Right lobe of liver (tissue), 6 donors: ENCODE measurements around the gene CDH4. TPM values are rescaled to one million over a fixed set of nuclear protein-coding genes. Genes with fewer than 3 reads are reported as not detected.

Experiments
- ATAC-seq, 4 donors: fragments of 200-7000 bp; cut with Tn5 transposase; one replicate each; pipeline ENCODE4 v1.9.1; 2020; ENCODE audit warnings: mild to moderate bottlenecking in 4 of 4, moderate library complexity in 4 of 4
- DNase-seq, 3 donors: peaks; one replicate each; pipeline ENCODE4 v3.0.0-alpha.2; 2020
- H3K27ac ChIP-seq, 3 donors: fragments of 200-600 bp; one replicate each; pipeline ENCODE4 v1.8.0; 2022
- H3K27me3 ChIP-seq, 2 donors: fragments of 200-600 bp; one replicate each; pipeline ENCODE4 v1.8.0; 2022
- H3K36me3 ChIP-seq, 4 donors: fragments of 200-600 bp; sonication (generic) in 1 of 4; one replicate each; pipeline versions ENCODE4 v1.5.1 to v1.8.0; 2017 to 2022; ENCODE audit warnings: control low read depth in 1 of 4
- H3K4me1 ChIP-seq, 4 donors: fragments of 200-600 bp; sonication (generic) in 1 of 4; one replicate each; pipeline versions ENCODE4 v1.5.1 to v1.8.0; 2017 to 2022; ENCODE audit warnings: control low read depth in 1 of 4
- H3K4me3 ChIP-seq, 3 donors: fragments of 200-600 bp; one replicate each; pipeline ENCODE4 v1.8.0; 2022
- H3K9me3 ChIP-seq, 4 donors: fragments of 200-600 bp; sonication (generic) in 1 of 4; one replicate each; pipeline versions ENCODE4 v1.5.1 to v1.8.0; 2017 to 2022; ENCODE audit warnings: control low read depth in 1 of 4
- POLR2A ChIP-seq: fragments of 450-650 bp; IDR thresholded peaks from one replicate; pipeline ENCODE4 v1.6.1; 2017; ENCODE audit warnings: antibody characterized with exemption, mild to moderate bottlenecking
- WGBS: methylation state at CpG from one replicate; pipeline ENCODE4 v1.1.6; 2018; ENCODE audit warnings: low coverage, low lambda C conversion rate; ENCODE audit not compliant: insufficient coverage; ENCODE audit errors: missing lambda C conversion rate; 5-methylcytosine and 5-hydroxymethylcytosine counted together
- intact Hi-C, 2 donors: fragments of 100-400 bp; cut with DNase I; formaldehyde crosslinking; loops; one replicate each; pipeline versions ENCODE4 v1.11.2 to v1.14.1; 2022
- total RNA-seq, 6 experiments: library from RNA; depleted of rRNA in 2 of 6; stranded (reverse); fragments of >200 nt in 2 of 6; fragmentation: NEBNext Ultra II Directional in 3 of 6; extraction: Animal tissue kit (Norgen Biotek cat#: 25700) in 3 of 6; gene quantifications; one replicate each; pipeline versions ENCODE4 v1.1.0 to v1.2.4, GENCODE V29; 2016 to 2023
- TF ChIP-seq, protein P1 (sequence below), 4 donors: fragments of 200-600 bp in 3 of 4; fragments of 450-650 bp in 1 of 4; IDR thresholded peaks; one replicate each; pipeline versions ENCODE4 v1.5.1 to v1.8.0; 2016 to 2022; ENCODE audit warnings: antibody characterized with exemption in 4 of 4, mild to moderate bottlenecking in 2 of 4
- donor health status: DM: no; HTN: yes; CAD: no.
- donor health status: DM: no; HTN: no; CAD: no.
- donor health status: DM: no; HTN: no; CAD: no.
- donor health status: DM: no; HTN: yes; CAD: no.
- donor health status: DM: no; HTN: yes; CAD: no.

The CDH4 gene
- total RNA-seq, 6 experiments from 2014 or later = 0.02 to 0.14 (median 0.09) TPM; not detected in 3

DNA sequence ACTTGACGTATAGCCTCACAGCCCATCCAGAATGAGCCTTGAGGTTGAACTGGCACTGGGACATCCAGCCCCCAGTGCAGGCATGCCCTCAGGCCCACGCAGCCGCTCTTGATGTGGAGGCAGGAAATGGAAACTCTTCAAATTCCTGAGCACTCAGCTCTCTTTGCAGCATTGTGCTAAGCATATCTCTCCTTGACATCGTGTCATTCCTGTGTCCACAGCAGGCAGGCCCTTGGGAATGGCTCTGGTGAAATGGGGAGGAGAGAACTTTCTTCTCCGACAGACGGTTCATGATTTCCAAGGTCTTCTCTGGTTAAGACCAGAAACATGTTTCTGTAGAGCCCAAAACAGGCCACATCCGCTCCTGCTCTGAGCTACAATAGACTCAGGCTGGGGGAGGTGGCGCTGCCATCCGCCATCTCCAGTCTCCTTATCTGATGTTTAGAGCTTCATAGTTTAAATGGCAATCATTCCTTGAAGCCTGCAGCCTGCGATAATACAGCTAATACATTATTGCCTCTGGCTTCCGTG lies 248.8 kb downstream of the CDH4 start:
- DNase-seq = no peak
- H3K9me3 ChIP-seq = no peaks in the 10 kb centered on the region
- no peak overlapping the region for H3K4me3 ChIP-seq
- TF ChIP-seq, protein P1, sequence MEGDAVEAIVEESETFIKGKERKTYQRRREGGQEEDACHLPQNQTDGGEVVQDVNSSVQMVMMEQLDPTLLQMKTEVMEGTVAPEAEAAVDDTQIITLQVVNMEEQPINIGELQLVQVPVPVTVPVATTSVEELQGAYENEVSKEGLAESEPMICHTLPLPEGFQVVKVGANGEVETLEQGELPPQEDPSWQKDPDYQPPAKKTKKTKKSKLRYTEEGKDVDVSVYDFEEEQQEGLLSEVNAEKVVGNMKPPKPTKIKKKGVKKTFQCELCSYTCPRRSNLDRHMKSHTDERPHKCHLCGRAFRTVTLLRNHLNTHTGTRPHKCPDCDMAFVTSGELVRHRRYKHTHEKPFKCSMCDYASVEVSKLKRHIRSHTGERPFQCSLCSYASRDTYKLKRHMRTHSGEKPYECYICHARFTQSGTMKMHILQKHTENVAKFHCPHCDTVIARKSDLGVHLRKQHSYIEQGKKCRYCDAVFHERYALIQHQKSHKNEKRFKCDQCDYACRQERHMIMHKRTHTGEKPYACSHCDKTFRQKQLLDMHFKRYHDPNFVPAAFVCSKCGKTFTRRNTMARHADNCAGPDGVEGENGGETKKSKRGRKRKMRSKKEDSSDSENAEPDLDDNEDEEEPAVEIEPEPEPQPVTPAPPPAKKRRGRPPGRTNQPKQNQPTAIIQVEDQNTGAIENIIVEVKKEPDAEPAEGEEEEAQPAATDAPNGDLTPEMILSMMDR (IDR thresholded peaks at IDR 0.05) = no peak
- no peak for TF ChIP-seq POLR2A
- intact Hi-C loops = no loop called here
- H3K27me3 ChIP-seq = no peaks in the 10 kb centered on the region
- no peaks in the 10 kb centered on the region for H3K4me1 ChIP-seq
- WGBS = 31% methylated on average over 10 of the region's 11 CpGs
- no peaks in the 10 kb centered on the region for H3K36me3 ChIP-seq
- ATAC-seq = no peak
- no peak overlapping the region for H3K27ac ChIP-seq

- WGBS = 77% methylated on average over 4 of the region's 4 CpGs
- Histone ChIP-seq H3K27me3 (no peaks in the 10 kb centered on the region), H3K9me3 (no peaks in the 10 kb centered on the region), H3K27ac (no peak overlapping the region), H3K4me1 (no peaks in the 10 kb centered on the region), H3K4me3 (no peak overlapping the region), H3K36me3 (no peaks in the 10 kb centered on the region)
- TF ChIP-seq, protein P1 (IDR thresholded peaks at IDR 0.05) = no peak
- no peak for TF ChIP-seq POLR2A
- DNase-seq (no peak), ATAC-seq (no peak)
- intact Hi-C loops = no loop called here
Measured at GRCh38 chr20:61502433-61502832, 250.4 kb downstream of the CDH4 start.

DNA sequence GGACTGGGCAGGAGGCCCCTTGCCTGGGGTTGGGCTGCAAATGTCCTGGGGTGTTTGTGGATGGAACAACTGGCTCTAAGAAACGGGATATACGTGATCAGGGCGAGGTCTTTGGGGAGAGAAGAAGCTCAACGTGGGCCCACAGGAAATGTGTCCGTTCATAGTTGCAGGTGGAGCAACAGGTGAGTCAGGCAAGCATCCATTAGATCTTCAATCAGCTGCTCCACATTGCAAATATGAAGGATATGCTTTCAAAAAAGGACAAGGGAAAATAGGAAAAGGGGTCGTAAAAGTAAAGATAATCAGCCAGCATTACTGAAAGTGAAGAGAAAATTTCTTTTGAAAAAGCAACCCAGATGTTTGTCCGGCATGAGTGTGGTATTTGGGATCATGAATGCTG lies 251.0 kb downstream of the CDH4 start:
- no peak for TF ChIP-seq POLR2A
- TF ChIP-seq, protein P1 (IDR thresholded peaks at IDR 0.05) = no peak

DNA sequence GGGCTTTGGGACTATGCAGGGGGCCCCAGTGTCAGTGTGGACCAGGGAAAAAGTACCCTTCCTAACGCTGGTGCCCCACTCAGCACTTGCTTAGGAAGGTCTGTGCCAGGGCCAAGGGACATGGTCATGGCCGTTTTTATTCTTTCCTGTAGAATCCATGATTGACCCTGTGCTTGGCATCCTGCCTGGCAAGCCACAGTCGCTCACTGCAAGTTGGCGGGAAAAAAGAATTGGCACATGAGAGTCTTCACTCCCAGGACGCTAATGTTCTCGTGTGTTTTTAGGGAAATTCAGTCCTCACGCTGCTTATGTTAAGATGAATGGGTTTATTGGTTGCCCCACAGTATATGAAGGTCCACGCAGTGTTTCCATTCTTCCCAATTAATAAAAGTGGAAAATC lies 253.4 kb downstream of the CDH4 start:
- ATAC-seq (no peak), DNase-seq (no peak)
- Histone ChIP-seq H3K27ac (no peak overlapping the region), H3K4me1 (no peaks in the 10 kb centered on the region), H3K9me3 (no peaks in the 10 kb centered on the region), H3K27me3 (no peaks in the 10 kb centered on the region), H3K4me3 (no peak overlapping the region), H3K36me3 (no peaks in the 10 kb centered on the region)
- TF ChIP-seq POLR2A = no peak
- TF ChIP-seq, protein P1 (IDR thresholded peaks at IDR 0.05) = no peak
- WGBS = 60% methylated on average over 8 of the region's 8 CpGs
- intact Hi-C loops = no loop called here

More for the DNA sequence above, 251.0 kb downstream of the CDH4 start:
- Histone ChIP-seq H3K36me3 (no peaks in the 10 kb centered on the region), H3K9me3 (no peaks in the 10 kb centered on the region), H3K4me1 (no peaks in the 10 kb centered on the region), H3K4me3 (no peak overlapping the region), H3K27me3 (no peaks in the 10 kb centered on the region), H3K27ac (no peak overlapping the region)
- ATAC-seq (no peak), DNase-seq (no peak)
- intact Hi-C loops = no loop called here
- 36% methylated on average over 7 of the region's 7 CpGs for WGBS

DNA sequence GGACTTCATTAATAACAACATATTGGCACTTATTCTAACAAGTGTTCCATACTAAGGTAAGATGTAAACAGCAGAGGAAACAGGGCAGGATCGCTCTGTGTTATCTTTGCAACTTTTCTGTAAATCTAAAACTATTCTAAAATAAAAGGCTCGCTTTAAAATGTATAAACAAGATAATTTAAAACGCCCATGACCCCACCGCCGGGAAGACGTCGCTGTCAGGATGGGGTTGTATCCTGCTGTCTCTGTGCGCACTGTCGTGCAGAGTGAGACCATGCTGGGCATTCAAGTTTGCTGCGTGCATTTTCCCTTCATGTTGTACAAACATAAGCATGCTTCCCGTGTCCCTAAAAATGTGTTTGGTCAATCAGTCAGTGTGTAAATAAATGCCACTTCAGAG lies 255.7 kb downstream of the CDH4 start:
- intact Hi-C loops = no loop called here
- WGBS = 56% methylated on average over 11 of the region's 11 CpGs
- ATAC-seq (no peak), DNase-seq (no peak)
- H3K4me1 ChIP-seq = no peaks in the 10 kb centered on the region
- H3K27me3 ChIP-seq = no peaks in the 10 kb centered on the region
- H3K27ac ChIP-seq = no peak overlapping the region
- H3K4me3 ChIP-seq = no peak overlapping the region
- no peaks in the 10 kb centered on the region for H3K36me3 ChIP-seq
- no peaks in the 10 kb centered on the region for H3K9me3 ChIP-seq
- no peak for TF ChIP-seq POLR2A
- TF ChIP-seq, protein P1 (IDR thresholded peaks at IDR 0.05) = no peak
